HG03439 (cell line): ENCODE results near the gene FTH1.

ENCODE experiments used
- ATAC-seq: cut with Tn5 transposase; IDR thresholded peaks from one replicate; pipeline ENCODE4 v1.9.1; 2021; ENCODE audit warnings: mild to moderate bottlenecking, moderate library complexity; ENCODE audit not compliant: unreplicated experiment

Gene FTH1

GRCh38 chr11:61917334-61918109 is 49.9 kb downstream of the FTH1 start, which contains the start of gene RAB3IL1:
Gene RAB3IL1 (minus strand): TSS chr11:61917566. CDS start chr11:61917367, 199 bp downstream.
- ATAC-seq: no peak

GRCh38 chr11:61916737-61917333 is 50.6 kb downstream of the FTH1 start:
- no peak for ATAC-seq

- ATAC-seq: no peak
Measured at GRCh38 chr11:61914471-61915171, 52.8 kb downstream of the FTH1 start.
